GM12874 (cell line): Measurements from ENCODE around the gene FCAMR.

ENCODE experiments used
- CTCF ChIP-seq: IDR thresholded peaks from 2 replicates; pipeline ENCODE4 v1.5.1; 2011; ENCODE audit warnings: low read depth, mild to moderate bottlenecking, control low read depth, low read length, moderate library complexity; ENCODE audit not compliant: insufficient read depth

FCAMR gene

DNA sequence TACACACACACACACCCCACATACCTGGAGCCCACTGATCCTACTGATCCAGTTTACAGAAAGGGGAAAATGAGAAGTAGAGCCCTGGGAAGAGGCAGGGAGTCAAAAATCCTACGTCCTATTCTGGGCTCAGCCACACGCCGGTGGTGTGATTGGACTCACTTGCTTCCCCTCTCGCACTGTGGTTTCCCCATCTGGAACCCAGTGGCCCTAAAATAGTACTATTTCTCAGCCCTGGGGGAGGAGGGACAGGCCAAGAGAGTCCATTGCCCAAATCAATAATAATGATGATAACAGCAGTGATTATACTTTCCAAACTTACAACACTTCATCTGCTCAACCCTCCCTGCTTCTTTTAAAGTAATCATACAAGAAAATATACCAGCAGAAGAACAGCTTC, 21.1 kb downstream of the FCAMR start:
- no peak for TF ChIP-seq CTCF

DNA sequence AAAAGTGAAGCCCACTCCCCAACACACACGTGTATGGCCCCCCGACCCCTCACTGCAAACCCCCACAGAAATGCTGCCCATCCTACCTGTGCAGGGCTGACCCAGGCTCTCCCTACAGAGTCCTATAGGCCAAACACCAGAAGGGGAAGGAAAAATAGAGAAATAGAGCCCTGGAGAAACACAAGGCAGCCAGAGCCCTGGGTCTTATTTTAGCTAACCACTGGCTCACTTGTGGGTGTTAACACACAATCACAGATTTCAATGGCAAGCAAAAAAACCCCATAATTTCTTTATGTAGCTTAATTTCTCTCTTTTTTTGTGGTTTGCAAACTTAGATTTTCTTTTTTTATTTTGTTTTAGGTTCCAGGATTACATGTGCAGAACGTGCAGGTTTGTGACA, 23.0 kb downstream of the FCAMR start:
- TF ChIP-seq CTCF, result no peak

- TF ChIP-seq CTCF, result no peak
Measured at GRCh38 chr1:206946261-206946660, 24.0 kb downstream of the FCAMR start, which contains the start of gene PIGR. Gene PIGR, minus strand, starts transcription at chr1:206946466. Its CDS starts 5,935 bp downstream, at chr1:206940531.

- TF ChIP-seq CTCF, result no peak
Measured at GRCh38 chr1:206945779-206946178, 24.5 kb downstream of the FCAMR start.

DNA sequence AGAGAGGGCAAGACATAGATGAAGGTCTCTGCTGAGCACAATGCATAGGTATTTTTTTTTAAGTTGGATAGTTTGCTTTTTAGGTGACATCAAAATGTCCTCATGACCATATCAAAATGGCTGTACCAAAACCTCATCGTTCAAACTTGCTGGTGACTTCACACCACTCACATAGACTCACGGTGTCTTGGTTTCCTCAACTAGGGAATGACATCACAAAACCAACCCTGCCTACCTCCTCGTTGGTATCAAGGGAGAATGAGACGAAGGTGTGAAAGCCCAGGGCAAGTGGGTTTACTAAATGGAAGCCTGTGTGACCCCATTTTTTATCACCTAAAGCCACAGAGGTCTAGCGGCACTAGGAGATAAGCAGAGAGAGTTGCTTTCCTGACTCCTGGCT, 25.6 kb downstream of the FCAMR start:
- no peak for TF ChIP-seq CTCF

GRCh38 chr1:206941766-206942418, 28.4 kb downstream of the FCAMR start:
- TF ChIP-seq CTCF, result no peak

GRCh38 chr1:206940588-206940936, 29.7 kb downstream of the FCAMR start:
- TF ChIP-seq CTCF, result no peak
